Measurements from ENCODE around the gene ELFN1. TPM values are rescaled to one million over a fixed set of nuclear protein-coding genes. Genes with fewer than 3 reads are reported as not detected.

The ELFN1 gene
- 12.0 TPM for total RNA-seq
- long read RNA-seq, partial matches to known transcripts: 0 of 2 reads
- long read RNA-seq, other reads (novel, unspliced or antisense): 2 of 2 reads

- DNase-seq (peak; percentile 65), ATAC-seq (peak; percentile 43)
- intact Hi-C loops (cut with micrococcal nuclease): no loop called here
Observed at GRCh38 chr7:1669954-1670893, at the start of gene ELFN1. Gene ELFN1 (plus strand): TSS chr7:1670277. CDS start chr7:1744597, 74,320 bp downstream.

- intact Hi-C loops (cut with micrococcal nuclease): no loop called here
- no peak for DNase-seq
- ATAC-seq: no peak
Observed at GRCh38 chr7:1620835-1621234, 49.2 kb upstream of the ELFN1 start.

GRCh38 chr7:1621718-1622117 is 48.4 kb upstream of the ELFN1 start:
- DNase-seq: no peak
- intact Hi-C loops (cut with micrococcal nuclease): no loop called here
- no peak for ATAC-seq

DNA sequence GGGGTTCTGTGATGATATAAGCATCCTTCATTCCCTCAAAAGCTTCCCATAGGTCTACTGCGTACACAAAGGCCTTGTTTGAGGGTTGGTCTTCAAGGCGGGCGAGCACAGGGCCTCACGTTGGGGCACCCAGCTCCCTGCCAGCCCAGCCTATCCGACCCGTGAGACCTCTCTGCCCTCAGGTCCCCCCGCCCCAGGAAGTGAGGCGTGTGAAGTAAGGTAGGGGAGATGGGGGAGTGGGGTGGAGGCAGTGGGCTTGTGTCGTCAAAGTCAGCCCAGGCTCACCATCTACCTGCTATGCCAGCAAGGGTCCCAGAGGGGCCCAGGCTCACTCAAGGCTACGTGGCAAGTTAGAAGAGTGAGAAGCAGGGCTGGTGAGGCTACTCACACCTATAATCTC is 47.6 kb upstream of the ELFN1 start:
- ATAC-seq (no peak), DNase-seq (no peak)
- intact Hi-C loops (cut with micrococcal nuclease): no loop called here

GRCh38 chr7:1623810-1624209 is 46.3 kb upstream of the ELFN1 start:
- no peak for ATAC-seq
- intact Hi-C loops (cut with micrococcal nuclease): no loop called here
- DNase-seq: no peak

- ATAC-seq (no peak), DNase-seq (no peak)
- intact Hi-C loops (cut with micrococcal nuclease): no loop called here
Observed at GRCh38 chr7:1624999-1625927, 44.8 kb upstream of the ELFN1 start.

GRCh38 chr7:1626769-1627168 is 43.3 kb upstream of the ELFN1 start:
- DNase-seq: no peak
- intact Hi-C loops (cut with micrococcal nuclease): no loop called here
- no peak for ATAC-seq

GRCh38 chr7:1630700-1631336 is 39.3 kb upstream of the ELFN1 start:
- intact Hi-C loops (cut with micrococcal nuclease): no loop called here
- DNase-seq (no peak), ATAC-seq (no peak)

- ATAC-seq (no peak), DNase-seq (no peak)
- intact Hi-C loops (cut with micrococcal nuclease): no loop called here
Observed at GRCh38 chr7:1631678-1632077, 38.4 kb upstream of the ELFN1 start.

- intact Hi-C loops (cut with micrococcal nuclease): no loop called here
- ATAC-seq (no peak), DNase-seq (no peak)
Observed at GRCh38 chr7:1632506-1632905, 37.6 kb upstream of the ELFN1 start.

- ATAC-seq (no peak), DNase-seq (no peak)
- intact Hi-C loops (cut with micrococcal nuclease): no loop called here
Observed at GRCh38 chr7:1632916-1633785, 36.9 kb upstream of the ELFN1 start.

GRCh38 chr7:1635401-1635800 is 34.7 kb upstream of the ELFN1 start:
- ATAC-seq (no peak), DNase-seq (no peak)
- intact Hi-C loops (cut with micrococcal nuclease): no loop called here

DNA sequence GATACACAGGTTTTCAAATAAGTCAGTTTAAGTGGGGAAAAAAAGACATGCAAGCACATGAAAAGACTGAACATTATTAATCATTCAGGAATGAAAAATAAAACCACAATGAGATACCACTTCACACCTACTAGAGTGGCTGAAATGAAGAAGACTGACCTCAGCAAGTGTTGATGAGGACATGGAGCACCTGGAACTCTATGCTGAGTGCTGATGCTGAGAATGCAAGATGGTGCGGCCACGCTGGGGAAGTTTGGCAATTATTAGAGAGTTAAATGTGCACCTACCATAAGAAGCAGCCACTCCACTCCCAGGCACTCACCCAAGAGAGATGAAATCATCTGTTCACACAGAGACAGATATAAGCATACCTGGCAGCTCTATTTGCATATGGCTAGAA is 32.9 kb upstream of the ELFN1 start:
- intact Hi-C loops (cut with micrococcal nuclease): no loop called here
- DNase-seq (no peak), ATAC-seq (no peak)

DNA sequence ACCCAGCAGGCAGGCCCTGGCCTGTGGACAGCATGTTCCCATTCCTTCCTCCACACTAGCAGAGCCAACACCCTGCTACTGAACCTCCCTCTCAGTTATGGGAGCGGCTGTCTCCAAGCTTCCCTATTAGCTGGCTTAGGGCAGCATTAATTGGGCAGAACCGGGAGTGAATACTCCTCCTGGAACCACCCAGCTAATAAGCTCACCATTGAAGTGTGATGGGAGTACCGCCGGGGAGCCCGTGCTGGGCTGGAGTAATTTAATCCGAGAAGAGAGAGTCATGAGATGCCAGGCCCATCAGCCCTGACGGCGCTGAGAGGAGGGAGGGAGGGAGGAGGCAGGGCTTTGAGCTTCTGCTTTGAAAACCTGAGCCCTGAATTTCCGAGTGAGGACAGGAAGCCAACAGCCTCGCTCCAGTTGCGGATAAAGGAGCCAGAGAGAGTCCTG is 31.8 kb upstream of the ELFN1 start:
- no peak for DNase-seq
- peak; percentile 64 for ATAC-seq
- intact Hi-C loops (cut with micrococcal nuclease): no loop called here

- no peak for ATAC-seq
- intact Hi-C loops (cut with micrococcal nuclease): no loop called here
- DNase-seq: no peak
Observed at GRCh38 chr7:1639071-1639470, 31.0 kb upstream of the ELFN1 start.

DNA sequence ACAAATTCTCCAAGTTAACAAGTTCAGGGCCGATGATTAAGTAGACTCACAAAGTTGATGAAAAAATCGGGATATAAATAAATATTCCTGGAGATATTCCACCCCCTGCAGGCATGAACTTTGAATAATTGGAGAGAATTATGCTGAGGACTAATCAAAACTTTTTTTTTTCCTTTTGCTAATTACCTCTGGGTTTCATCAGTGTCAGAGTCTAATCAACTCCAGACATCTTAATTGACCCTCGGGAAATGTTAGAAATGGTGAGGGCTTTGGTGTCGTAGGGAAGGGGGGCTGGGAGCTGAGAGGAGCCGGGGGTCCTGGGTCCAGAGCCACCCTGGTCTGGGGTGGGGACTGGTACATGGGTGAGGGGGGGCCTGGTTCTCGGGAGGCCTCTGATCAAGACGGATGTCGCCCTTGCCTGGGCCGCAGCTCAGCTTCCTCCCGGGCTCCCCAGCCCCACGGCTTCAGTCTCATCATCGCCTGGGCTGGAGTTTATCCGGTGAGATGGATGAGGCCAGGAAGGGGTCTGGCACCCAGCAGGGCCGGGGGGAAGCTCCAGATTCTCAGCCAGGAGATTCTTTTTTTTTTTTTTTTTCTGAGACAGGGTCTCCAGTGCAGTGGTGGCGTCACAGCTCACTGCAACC is 30.4 kb upstream of the ELFN1 start:
- intact Hi-C loops (cut with micrococcal nuclease): no loop called here
- no peak for DNase-seq
- no peak for ATAC-seq

- intact Hi-C loops (cut with micrococcal nuclease): no loop called here
- ATAC-seq: no peak
- no peak for DNase-seq
Observed at GRCh38 chr7:1640376-1641172, 29.5 kb upstream of the ELFN1 start.

Measured in left ventricle myocardium superior (tissue), 1 donor.